Left lung (tissue), 10 donors: Measurements from ENCODE around the gene BOK. TPM values are rescaled to one million over a fixed set of nuclear protein-coding genes. Genes with fewer than 3 reads are reported as not detected.

ENCODE experiments used
- ATAC-seq: fragments of 200-7000 bp; cut with Tn5 transposase; one replicate; pipeline ENCODE4 v1.9.1; 2020; ENCODE audit warnings: moderate library complexity
- DNase-seq, 4 donors: peaks; one replicate each; pipeline ENCODE4 v3.0.0-alpha.2; 2013 to 2020
- H3K27ac ChIP-seq, 2 donors: fragments of 200-600 bp; sonication (generic) in 1 of 2; one replicate each; pipeline versions ENCODE4 v1.5.0 to v1.8.0; 2020 to 2021
- H3K27me3 ChIP-seq, 2 donors: fragments of 200-600 bp; sonication (generic) in 1 of 2; one replicate each; pipeline versions ENCODE4 v1.5.0 to v1.8.0; 2020 to 2021
- H3K36me3 ChIP-seq, 2 donors: fragments of 200-600 bp; sonication (generic) in 1 of 2; one replicate each; pipeline versions ENCODE4 v1.5.0 to v1.8.0; 2020 to 2021
- H3K4me1 ChIP-seq, 2 donors: fragments of 200-600 bp; one replicate each; pipeline ENCODE4 v1.8.0; 2021
- H3K4me3 ChIP-seq, 2 donors: fragments of 200-600 bp; sonication (generic) in 1 of 2; one replicate each; pipeline versions ENCODE4 v1.5.0 to v1.8.0; 2020 to 2021; ENCODE audit warnings: mild to moderate bottlenecking in 1 of 2
- H3K9me3 ChIP-seq, 2 donors: fragments of 200-600 bp; sonication (generic) in 1 of 2; one replicate each; pipeline versions ENCODE4 v1.5.0 to v1.8.0; 2020 to 2021
- intact Hi-C, 2 donors: fragments of 100-400 bp; cut with DNase I; formaldehyde crosslinking; loops; one replicate each; pipeline versions ENCODE4 v1.11.2 to v1.14.2; 2022
- polyA plus RNA-seq, 6 donors: library from polyadenylated mRNA; unstranded; fragments of 120-200 nt; gene quantifications; one replicate each; pipeline ENCODE4 v1.2.1, GENCODE V29; 2013; ENCODE audit not compliant: insufficient read length in 6 of 6
- total RNA-seq, 2 donors: library from RNA; stranded (reverse); fragmentation: NEBNext Ultra II Directional; extraction: Animal tissue kit (Norgen Biotek cat#: 25700); gene quantifications; one replicate each; pipeline ENCODE4 v1.2.1, GENCODE V29; 2021
- TF ChIP-seq, protein P1 (sequence below), 2 donors: fragments of 200-600 bp; sonication (generic) in 1 of 2; IDR thresholded peaks; one replicate each; pipeline versions ENCODE4 v1.5.0 to v1.8.0; 2021; ENCODE audit warnings: antibody characterized with exemption in 2 of 2
- donor health status: DM: no; HTN: yes; CAD: no.
- donor health status: DM: no; HTN: no; CAD: no.

Gene BOK
- total and polyA plus RNA-seq, 8 donors, result 17.8 to 66.5 (median 25.9) TPM

GRCh38 chr2:241592126-241592845, 33.7 kb downstream of the BOK start:
- no peak overlapping the region for H3K27ac ChIP-seq
- intact Hi-C loops, result no loop called here
- peaks cover 0 to 16% of the 10 kb centered on the region in 2 donors for H3K9me3 ChIP-seq

GRCh38 chr2:241593271-241593670, 34.7 kb downstream of the BOK start:
- Histone ChIP-seq H3K36me3 (peaks cover 0 to 76% of the 10 kb centered on the region in 2 donors), H3K4me1 (no peaks in the 10 kb centered on the region)
- TF ChIP-seq, protein P1, sequence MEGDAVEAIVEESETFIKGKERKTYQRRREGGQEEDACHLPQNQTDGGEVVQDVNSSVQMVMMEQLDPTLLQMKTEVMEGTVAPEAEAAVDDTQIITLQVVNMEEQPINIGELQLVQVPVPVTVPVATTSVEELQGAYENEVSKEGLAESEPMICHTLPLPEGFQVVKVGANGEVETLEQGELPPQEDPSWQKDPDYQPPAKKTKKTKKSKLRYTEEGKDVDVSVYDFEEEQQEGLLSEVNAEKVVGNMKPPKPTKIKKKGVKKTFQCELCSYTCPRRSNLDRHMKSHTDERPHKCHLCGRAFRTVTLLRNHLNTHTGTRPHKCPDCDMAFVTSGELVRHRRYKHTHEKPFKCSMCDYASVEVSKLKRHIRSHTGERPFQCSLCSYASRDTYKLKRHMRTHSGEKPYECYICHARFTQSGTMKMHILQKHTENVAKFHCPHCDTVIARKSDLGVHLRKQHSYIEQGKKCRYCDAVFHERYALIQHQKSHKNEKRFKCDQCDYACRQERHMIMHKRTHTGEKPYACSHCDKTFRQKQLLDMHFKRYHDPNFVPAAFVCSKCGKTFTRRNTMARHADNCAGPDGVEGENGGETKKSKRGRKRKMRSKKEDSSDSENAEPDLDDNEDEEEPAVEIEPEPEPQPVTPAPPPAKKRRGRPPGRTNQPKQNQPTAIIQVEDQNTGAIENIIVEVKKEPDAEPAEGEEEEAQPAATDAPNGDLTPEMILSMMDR (IDR thresholded peaks at IDR 0.05), result no peak

More at GRCh38 chr2:241592126-241592845, 33.7 kb downstream of the BOK start:
- no peaks in the 10 kb centered on the region for H3K27me3 ChIP-seq
- TF ChIP-seq, protein P1 (IDR thresholded peaks at IDR 0.05), result no peak
- H3K36me3 ChIP-seq, result peaks cover 0 to 74% of the 10 kb centered on the region in 2 donors
- no peak overlapping the region for H3K4me3 ChIP-seq
- H3K4me1 ChIP-seq, result no peaks in the 10 kb centered on the region
- DNase-seq (no peak), ATAC-seq (no peak)

DNA sequence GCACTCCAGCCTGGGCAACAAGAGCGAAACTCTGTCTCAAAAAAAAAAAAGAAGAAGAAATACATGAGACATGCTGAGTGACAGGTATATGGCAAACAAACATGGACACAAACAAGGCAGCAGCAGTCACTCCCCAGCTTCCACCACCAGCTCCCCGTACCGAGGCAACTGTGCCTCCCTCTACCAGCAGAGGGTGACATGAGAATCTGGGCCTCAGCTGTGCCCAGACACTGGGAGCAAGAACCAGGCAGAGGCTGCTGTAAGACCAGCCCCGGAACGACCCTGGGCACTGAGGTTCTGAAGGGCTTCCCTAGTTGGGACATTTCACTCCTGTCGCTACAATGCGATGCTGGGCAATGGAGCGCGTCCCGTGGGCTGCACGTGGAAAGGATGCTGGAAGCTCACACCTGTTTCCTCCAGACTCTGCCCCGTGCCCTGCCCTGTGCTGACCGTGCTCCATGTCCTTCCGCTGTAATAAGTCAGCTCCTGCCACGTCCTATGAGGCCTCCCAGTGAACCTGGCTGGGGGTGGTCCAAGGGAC, 37.1 kb downstream of the BOK start:
- no peaks in the 10 kb centered on the region for H3K9me3 ChIP-seq
- H3K4me1 ChIP-seq, result no peaks in the 10 kb centered on the region
- H3K27ac ChIP-seq, result no peak overlapping the region
- H3K4me3 ChIP-seq, result no peak overlapping the region
- H3K27me3 ChIP-seq, result no peaks in the 10 kb centered on the region
- ATAC-seq, result no peak
- peaks cover 0 to 89% of the 10 kb centered on the region in 2 donors for H3K36me3 ChIP-seq
- TF ChIP-seq, protein P1 (IDR thresholded peaks at IDR 0.05), result peak in 1 of 2 donors; percentile 18
- DNase-seq, result no peak
- intact Hi-C loops, result no loop called here

More at GRCh38 chr2:241593271-241593670, 34.7 kb downstream of the BOK start:
- H3K4me3 ChIP-seq, result no peak overlapping the region
- peaks cover 0 to 7% of the 10 kb centered on the region in 2 donors for H3K9me3 ChIP-seq
- no peak overlapping the region for H3K27ac ChIP-seq
- no peaks in the 10 kb centered on the region for H3K27me3 ChIP-seq
- intact Hi-C loops, result no loop called here
- ATAC-seq, result no peak
- DNase-seq, result no peak

DNA sequence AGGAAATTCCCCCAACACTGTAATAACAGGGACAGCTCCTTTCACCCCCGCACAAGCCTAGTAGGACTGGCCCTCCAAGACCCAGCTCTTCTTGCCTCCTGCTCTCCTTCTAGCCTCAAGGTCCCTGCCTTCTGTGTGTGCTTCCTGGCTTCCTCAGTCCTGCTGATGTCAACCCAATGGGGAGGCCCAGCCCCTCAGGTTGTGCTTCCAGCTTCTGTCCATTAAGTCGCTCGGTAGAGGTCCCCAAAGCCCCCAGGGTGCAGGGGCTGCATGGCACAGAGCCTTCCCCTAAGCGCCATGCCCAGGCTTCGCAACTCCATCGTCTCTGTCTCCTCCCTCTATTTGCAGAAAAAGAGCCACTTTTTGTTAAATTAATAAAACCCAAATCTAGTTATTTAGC, 39.0 kb downstream of the BOK start:
- TF ChIP-seq, protein P1 (IDR thresholded peaks at IDR 0.05), result no peak

DNA sequence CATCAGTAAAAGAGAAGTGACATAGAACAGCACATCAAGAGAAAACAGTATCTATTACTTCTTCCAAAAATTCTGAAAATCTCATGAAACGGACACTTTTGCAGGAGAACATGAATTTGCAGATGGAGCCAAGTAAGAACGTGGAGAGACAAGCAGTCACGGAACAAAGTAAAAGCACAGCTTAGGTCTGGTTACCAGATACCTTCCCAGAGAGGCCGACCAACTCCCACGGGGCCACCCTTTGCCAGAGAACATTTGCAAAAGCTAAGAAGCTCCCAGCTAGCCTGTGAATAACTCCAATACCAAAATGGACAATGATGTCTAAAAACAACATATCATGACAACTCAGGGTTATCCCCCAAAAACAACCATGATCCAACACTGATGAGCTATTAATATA, 39.5 kb downstream of the BOK start:
- DNase-seq, result no peak
- Histone ChIP-seq H3K4me1 (no peaks in the 10 kb centered on the region), H3K27ac (no peak overlapping the region), H3K27me3 (no peaks in the 10 kb centered on the region), H3K36me3 (peaks cover 0 to 100% of the 10 kb centered on the region in 2 donors), H3K4me3 (no peak overlapping the region), H3K9me3 (no peaks in the 10 kb centered on the region)
- TF ChIP-seq, protein P1 (IDR thresholded peaks at IDR 0.05), result no peak
- ATAC-seq, result no peak
- intact Hi-C loops, result no loop called here

More for the DNA sequence above, 39.0 kb downstream of the BOK start:
- no peak overlapping the region for H3K4me3 ChIP-seq
- no peaks in the 10 kb centered on the region for H3K4me1 ChIP-seq
- no peak overlapping the region for H3K27ac ChIP-seq
- peaks cover 0 to 100% of the 10 kb centered on the region in 2 donors for H3K36me3 ChIP-seq
- H3K27me3 ChIP-seq, result no peaks in the 10 kb centered on the region
- DNase-seq, result no peak
- no peak for ATAC-seq
- intact Hi-C loops, result no loop called here
- no peaks in the 10 kb centered on the region for H3K9me3 ChIP-seq
